ENCODE measurements around the gene PTPRD. TPM values are rescaled to one million over a fixed set of nuclear protein-coding genes. Genes with fewer than 3 reads are reported as not detected.

The PTPRD gene
- total RNA-seq, 1 experiment from 2014 or later: 1.8 TPM

GRCh38 chr9:10571699-10572098, 41.1 kb downstream of the PTPRD start:
- no peak for TF ChIP-seq CTCF (IDR thresholded peaks at IDR 0.05; ENCODE audit: unreplicated experiment)
- Mint-ChIP-seq H3K36me3 (ENCODE audit: insufficient read depth, unreplicated experiment) (no peaks in the 10 kb centered on the region), H3K27me3 (ENCODE audit: unreplicated experiment) (no peaks in the 10 kb centered on the region), H3K4me3 (ENCODE audit: low read depth, unreplicated experiment) (no peak overlapping the region), H3K27ac (ENCODE audit: unreplicated experiment) (no peak overlapping the region), H3K4me1 (ENCODE audit: low read depth, unreplicated experiment) (no peaks in the 10 kb centered on the region), H3K9me3 (ENCODE audit: low read depth, unreplicated experiment) (peaks cover 9% of the 10 kb centered on the region)
- no peak for DNase-seq
- BruUV-seq (replicated peaks): no TSS peak
- intact Hi-C loops (cut with micrococcal nuclease; ENCODE audit: unreplicated experiment): no loop called here
- CTCF ChIA-PET: no interaction called here

GRCh38 chr9:10566848-10567247, 46.0 kb downstream of the PTPRD start:
- DNase-seq: no peak
- no peak for TF ChIP-seq CTCF (IDR thresholded peaks at IDR 0.05; ENCODE audit: unreplicated experiment)
- Mint-ChIP-seq H3K4me3 (ENCODE audit: low read depth, unreplicated experiment) (no peak overlapping the region), H3K36me3 (ENCODE audit: insufficient read depth, unreplicated experiment) (no peaks in the 10 kb centered on the region), H3K9me3 (ENCODE audit: low read depth, unreplicated experiment) (peaks cover 6% of the 10 kb centered on the region), H3K27me3 (ENCODE audit: unreplicated experiment) (no peaks in the 10 kb centered on the region), H3K4me1 (ENCODE audit: low read depth, unreplicated experiment) (no peaks in the 10 kb centered on the region), H3K27ac (ENCODE audit: unreplicated experiment) (no peak overlapping the region)
- BruUV-seq (replicated peaks): no TSS peak
- intact Hi-C loops (cut with micrococcal nuclease; ENCODE audit: unreplicated experiment): no loop called here
- CTCF ChIA-PET: no interaction called here

- H3K4me1 Mint-ChIP-seq (ENCODE audit: low read depth, unreplicated experiment): no peaks in the 10 kb centered on the region
- no peak overlapping the region for H3K4me3 Mint-ChIP-seq (ENCODE audit: low read depth, unreplicated experiment)
- no peak overlapping the region for H3K27ac Mint-ChIP-seq (ENCODE audit: unreplicated experiment)
- no peaks in the 10 kb centered on the region for H3K36me3 Mint-ChIP-seq (ENCODE audit: insufficient read depth, unreplicated experiment)
- CTCF ChIA-PET: no interaction called here
- peaks cover 6% of the 10 kb centered on the region for H3K9me3 Mint-ChIP-seq (ENCODE audit: low read depth, unreplicated experiment)
- no peak for DNase-seq
- intact Hi-C loops (cut with micrococcal nuclease; ENCODE audit: unreplicated experiment): no loop called here
- no peaks in the 10 kb centered on the region for H3K27me3 Mint-ChIP-seq (ENCODE audit: unreplicated experiment)
- BruUV-seq (replicated peaks): no TSS peak
- no peak for TF ChIP-seq CTCF (IDR thresholded peaks at IDR 0.05; ENCODE audit: unreplicated experiment)
Observed at GRCh38 chr9:10562581-10563343, 50.0 kb downstream of the PTPRD start.

- H3K9me3 Mint-ChIP-seq (ENCODE audit: low read depth, unreplicated experiment): peaks cover 7% of the 10 kb centered on the region
- H3K4me3 Mint-ChIP-seq (ENCODE audit: low read depth, unreplicated experiment): no peak overlapping the region
- intact Hi-C loops (cut with micrococcal nuclease; ENCODE audit: unreplicated experiment): no loop called here
- TF ChIP-seq CTCF (IDR thresholded peaks at IDR 0.05; ENCODE audit: unreplicated experiment): no peak
- H3K27ac Mint-ChIP-seq (ENCODE audit: unreplicated experiment): no peak overlapping the region
- CTCF ChIA-PET: no interaction called here
- no peaks in the 10 kb centered on the region for H3K4me1 Mint-ChIP-seq (ENCODE audit: low read depth, unreplicated experiment)
- BruUV-seq (replicated peaks): no TSS peak
- no peak for DNase-seq
- no peaks in the 10 kb centered on the region for H3K27me3 Mint-ChIP-seq (ENCODE audit: unreplicated experiment)
- H3K36me3 Mint-ChIP-seq (ENCODE audit: insufficient read depth, unreplicated experiment): no peaks in the 10 kb centered on the region
Observed at GRCh38 chr9:10548348-10548747, 64.5 kb downstream of the PTPRD start.

Measured in Calu3 (cell line).